Measurements from ENCODE around the gene FLOT1. TPM values are rescaled to one million over a fixed set of nuclear protein-coding genes. Genes with fewer than 3 reads are reported as not detected.

The FLOT1 gene
- total and polyA plus RNA-seq, 2 of the 4 experiments (the other 2 are of a cell fraction) = 96.2 to 162 TPM

GRCh38 chr6:30769088-30769852, 26.8 kb upstream of the FLOT1 start:
- CTCF ChIA-PET = interaction anchor here (1.4 kb wide), 1 partner anchor 53 kb away, joined by 4 read pairs; no protein-coding TSS in a partner anchor

More at GRCh38 chr6:30769088-30769852, 26.8 kb upstream of the FLOT1 start:
- H2BK15ac ChIP-seq (ENCODE audit: low read depth, low read length) = peak overlapping the region; percentile 100; the same call in 2 of the 3 replicates
- H2AK5ac ChIP-seq (ENCODE audit: low read depth, low read length) = peak overlapping the region; percentile 99
- H2AK9ac ChIP-seq (replicated peaks; ENCODE audit: low read depth, low read length, poor library complexity) = peak overlapping the region; percentile 97
- peak overlapping the region; percentile 90 for H3K23ac ChIP-seq (ENCODE audit: low read depth, low read length)
- peak overlapping the region; percentile 100 for H2BK20ac ChIP-seq (ENCODE audit: low read depth, low read length)
- peak overlapping the region; percentile 72 for H3K4me2 ChIP-seq (ENCODE audit: low read depth, low read length)
- H3K4ac ChIP-seq (ENCODE audit: low read depth, low read length) = peak overlapping the region; percentile 99
- peak overlapping the region; percentile 93 for H3K27ac ChIP-seq (ENCODE audit: insufficient read depth, low read length)
- ATAC-seq (ENCODE audit: low read depth) (peak; percentile 95), DNase-seq (peak; percentile 98)
- TF ChIP-seq FOS (IDR thresholded peaks at IDR 0.05; ENCODE audit: low read depth, low read length) (peak; percentile 100), MXI1 (IDR thresholded peaks at IDR 0.05; ENCODE audit: borderline replicate concordance, low read depth, low read length) (no peak), CEBPB (IDR thresholded peaks at IDR 0.05; ENCODE audit: low read depth, low read length) (peak; percentile 89), SMC3 (IDR thresholded peaks at IDR 0.05; ENCODE audit: low read depth, low read length) (peak; percentile 13; the same call in 1 of the 2 replicates), MAFK (IDR thresholded peaks at IDR 0.05; ENCODE audit: low read depth, low read length) (no peak), CHD1 (IDR thresholded peaks at IDR 0.05; ENCODE audit: low read depth, low read length) (peak; percentile 71; the same call in 1 of the 2 replicates), USF2 (IDR thresholded peaks at IDR 0.05; ENCODE audit: low read depth, low read length) (no peak), POLR2A (IDR thresholded peaks at IDR 0.05; ENCODE audit: low read depth, low read length) (peak; percentile 62; the same call in 1 of the 2 replicates), RCOR1 (IDR thresholded peaks at IDR 0.05; ENCODE audit: insufficient replicate concordance, low read length) (no peak), MAZ (IDR thresholded peaks at IDR 0.05; ENCODE audit: borderline replicate concordance, low read depth, low read length) (peak; percentile 94), BHLHE40 (IDR thresholded peaks at IDR 0.05; ENCODE audit: low read depth, low read length) (peak; percentile 93), RAD21 (IDR thresholded peaks at IDR 0.05; ENCODE audit: low read length) (peak; percentile 32)
- POLR2A ChIA-PET (ENCODE audit: unreplicated experiment) = interaction anchor here (0.9 to 2.4 kb wide), 6 partner anchors 11 to 51 kb away, joined by 3 to 14 read pairs (median 5); partner anchors contain the start of genes FLOT1 and IER3
- H3K79me1 ChIP-seq (ENCODE audit: low read depth in 1 of 2, low read length in 2 of 2) = peaks cover 0 to 26% of the 10 kb centered on the region in 2 experiments; a peak in 3 of 4 replicates
- no peaks in the 10 kb centered on the region for H4K20me1 ChIP-seq (ENCODE audit: insufficient read depth, low read length)
- H2BK120ac ChIP-seq (ENCODE audit: low read depth, low read length) = peak overlapping the region; percentile 96
- peaks cover 25% of the 10 kb centered on the region for H3K4me1 ChIP-seq (ENCODE audit: control insufficient read depth, insufficient read depth, low read length)
- dilution Hi-C loops (cut with HindIII; ENCODE audit: low sequenced_read_pairs, unreplicated experiment) (no loop called here), intact Hi-C loops (cut with micrococcal nuclease) (loop anchor here (2.0 kb wide), 1 partner anchor 16 kb away; no protein-coding TSS in a partner anchor), in situ Hi-C loops (cut with MboI; ENCODE audit: low sequenced_read_pairs) (no loop called here)
- H3K36me3 ChIP-seq (ENCODE audit: control insufficient read depth, insufficient read depth, low read length) = no peaks in the 10 kb centered on the region
- BruUV-seq (replicated peaks) = no TSS peak
- peak overlapping the region; percentile 85 to 97 for H4K8ac ChIP-seq (ENCODE audit: low read depth in 2 of 2, low read length in 2 of 2)
- H3K18ac ChIP-seq (ENCODE audit: low read depth, low read length) = peak overlapping the region; percentile 81
- no peaks in the 10 kb centered on the region for H3K27me3 ChIP-seq (ENCODE audit: control insufficient read depth, insufficient read depth, low read length)
- H3K56ac ChIP-seq (ENCODE audit: extremely low read depth, insufficient read depth, low read length) = peak overlapping the region; percentile 97
- H4K5ac ChIP-seq (ENCODE audit: low read depth, low read length) = peak overlapping the region; percentile 86
- 0% methylated on average over 4 of the region's 16 CpGs; no CpG with 5 or more reads in 1 of the 2 experiments for WGBS, 2 experiments (ENCODE audit: extremely low coverage in 2 of 2, insufficient read length in 1 of 2)
- peak overlapping the region; percentile 64 for H3K9ac ChIP-seq (ENCODE audit: low read depth, low read length)
- peak overlapping the region; percentile 99 for H2BK5ac ChIP-seq (ENCODE audit: low read depth, low read length, poor library complexity, severe bottlenecking)
- H2AFZ ChIP-seq (replicated peaks; ENCODE audit: low read length, poor library complexity) = peak overlapping the region; percentile 88
- H3K9me3 ChIP-seq (ENCODE audit: control insufficient read depth, insufficient read depth, low read length) = no peaks in the 10 kb centered on the region
- H3K14ac ChIP-seq (replicated peaks; ENCODE audit: low read depth, low read length) = peak overlapping the region; percentile 98
- peak overlapping the region; percentile 99 for H4K91ac ChIP-seq (ENCODE audit: insufficient read depth, low read depth, low read length)
- H3K4me3 ChIP-seq (ENCODE audit: insufficient read depth, low read depth, low read length) = peak overlapping the region; percentile 6; the same call in 1 of the 2 replicates
- peaks cover 22% of the 10 kb centered on the region for H3K9me1 ChIP-seq (ENCODE audit: insufficient read depth, low read length)
